ENCODE data around the gene FOXN3. TPM values are rescaled to one million over a fixed set of nuclear protein-coding genes. Genes with fewer than 3 reads are reported as not detected.

The FOXN3 gene
- total and polyA plus RNA-seq, 2 donors (not counting 3 experiments of a cell fraction or from before 2014, with no cell fraction given) = 16.9 to 41.8 TPM

DNA sequence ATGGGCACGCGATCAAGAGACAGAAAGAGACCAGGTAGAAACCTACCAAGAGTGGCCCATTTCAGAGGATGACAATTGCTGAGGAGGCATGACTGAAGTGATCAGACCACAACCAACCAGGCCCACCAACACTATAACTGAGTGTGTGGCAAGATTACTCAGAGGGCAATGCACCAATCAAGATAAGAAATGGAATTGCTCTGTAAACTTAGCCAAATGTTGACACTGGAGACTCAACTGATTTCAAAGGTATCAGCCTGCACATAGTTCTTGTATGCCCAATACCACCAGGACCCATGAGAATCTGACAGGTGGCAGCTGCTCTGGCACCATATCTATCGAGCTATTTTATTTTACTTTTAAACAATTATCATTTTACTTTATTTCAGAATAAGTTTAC lies 128.9 kb downstream of the FOXN3 start:
- Histone ChIP-seq H2AFZ (ENCODE audit: low read depth, low read length) (no peak overlapping the region), H4K20me1 (replicated peaks; ENCODE audit: control insufficient read depth, extremely low read depth, insufficient read depth, low read length) (no peaks in the 10 kb centered on the region), H3K79me2 (ENCODE audit: control insufficient read depth, insufficient read depth, low read length) (no peaks in the 10 kb centered on the region), H3K27me3 (ENCODE audit: control insufficient read depth in 2 of 2, insufficient read depth in 2 of 2, low read length in 2 of 2) (no peaks in the 10 kb centered on the region), H3K4me3 (replicated peaks in 1 of 3; ENCODE audit: insufficient read depth in 1 of 3, low read depth in 1 of 3, low read length in 3 of 3) (no peak overlapping the region), H3K27ac (ENCODE audit: insufficient read depth, low read depth, low read length) (no peak overlapping the region), H3K9me3 (replicated peaks; ENCODE audit: control insufficient read depth, insufficient read depth, low read length) (no peaks in the 10 kb centered on the region), H3K36me3 (ENCODE audit: control insufficient read depth in 2 of 2, extremely low read depth in 1 of 2, insufficient read depth in 2 of 2, low read length in 2 of 2) (peaks cover 0 to 3% of the 10 kb centered on the region in 2 experiments), H3K4me2 (ENCODE audit: insufficient read depth, low read length) (no peak overlapping the region), H3K9me1 (replicated peaks; ENCODE audit: control insufficient read depth, extremely low read depth, insufficient read depth, low read length) (no peaks in the 10 kb centered on the region), H3K9ac (replicated peaks; ENCODE audit: extremely low read depth, insufficient read depth, low read length) (no peak overlapping the region), H3K4me1 (ENCODE audit: control insufficient read depth, extremely low read depth, insufficient read depth, low read length) (peaks cover 8% of the 10 kb centered on the region)
- POLR2A ChIA-PET = no interaction called here
- no TSS peak for BruUV-seq (replicated peaks)
- no peak for TF ChIP-seq POLR2A (IDR thresholded peaks at IDR 0.05; ENCODE audit: low read depth, low read length)
- no peak for TF ChIP-seq GATA2 (IDR thresholded peaks at IDR 0.05; ENCODE audit: insufficient read depth, insufficient read length, low read depth, low read length)
- no peak for TF ChIP-seq POLR2AphosphoS5 (IDR thresholded peaks at IDR 0.05; ENCODE audit: insufficient read depth, low read depth, low read length)
- TF ChIP-seq MAX (IDR thresholded peaks at IDR 0.05; ENCODE audit: insufficient read depth, insufficient read length) = no peak
- no peak for TF ChIP-seq EZH2 (IDR thresholded peaks at IDR 0.05; ENCODE audit: borderline replicate concordance, low read depth, low read length, severe bottlenecking)
- TF ChIP-seq FOS (IDR thresholded peaks at IDR 0.05; ENCODE audit: borderline replicate concordance, insufficient read depth, low read length) = no peak
- TF ChIP-seq JUN (IDR thresholded peaks at IDR 0.05; ENCODE audit: borderline replicate concordance, insufficient read depth, insufficient read length, low read depth) = no peak
- no peak for TF ChIP-seq MYC (IDR thresholded peaks at IDR 0.05; ENCODE audit: low read depth, low read length)
- TF ChIP-seq, protein P1, sequence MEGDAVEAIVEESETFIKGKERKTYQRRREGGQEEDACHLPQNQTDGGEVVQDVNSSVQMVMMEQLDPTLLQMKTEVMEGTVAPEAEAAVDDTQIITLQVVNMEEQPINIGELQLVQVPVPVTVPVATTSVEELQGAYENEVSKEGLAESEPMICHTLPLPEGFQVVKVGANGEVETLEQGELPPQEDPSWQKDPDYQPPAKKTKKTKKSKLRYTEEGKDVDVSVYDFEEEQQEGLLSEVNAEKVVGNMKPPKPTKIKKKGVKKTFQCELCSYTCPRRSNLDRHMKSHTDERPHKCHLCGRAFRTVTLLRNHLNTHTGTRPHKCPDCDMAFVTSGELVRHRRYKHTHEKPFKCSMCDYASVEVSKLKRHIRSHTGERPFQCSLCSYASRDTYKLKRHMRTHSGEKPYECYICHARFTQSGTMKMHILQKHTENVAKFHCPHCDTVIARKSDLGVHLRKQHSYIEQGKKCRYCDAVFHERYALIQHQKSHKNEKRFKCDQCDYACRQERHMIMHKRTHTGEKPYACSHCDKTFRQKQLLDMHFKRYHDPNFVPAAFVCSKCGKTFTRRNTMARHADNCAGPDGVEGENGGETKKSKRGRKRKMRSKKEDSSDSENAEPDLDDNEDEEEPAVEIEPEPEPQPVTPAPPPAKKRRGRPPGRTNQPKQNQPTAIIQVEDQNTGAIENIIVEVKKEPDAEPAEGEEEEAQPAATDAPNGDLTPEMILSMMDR (IDR thresholded peaks at IDR 0.05; ENCODE audit: extremely low read depth in 1 of 2, insufficient read depth in 1 of 2, low read depth in 1 of 2, low read length in 2 of 2) = no peak
- CTCF ChIA-PET = no interaction called here
- intact Hi-C loops (cut with micrococcal nuclease) (no loop called here), dilution Hi-C loops (cut with MboI; ENCODE audit: extremely low pct_ligation_motif_present, low sequenced_read_pairs) (no loop called here)
- DNase-seq (ENCODE audit: low read depth, low spot score) (no peak), FAIRE-seq (no peak)
